Natural killer cell (primary cell): ENCODE results near the gene LHX6. TPM values are rescaled to one million over a fixed set of nuclear protein-coding genes. Genes with fewer than 3 reads are reported as not detected.

ENCODE experiments used
- ATAC-seq, 3 donors: fragments of 150-1000 bp in 2 of 3; fragments of 200-7000 bp in 1 of 3; cut with Tn5 transposase; 1 replicate in 1 of 3; 2 replicates in 2 of 3; pipeline ENCODE4 v1.10.0; 2021; ENCODE audit warnings: mild to moderate bottlenecking in 2 of 3, moderate library complexity in 2 of 3
- DNase-seq, 2 donors: peaks; one replicate each; pipeline versions ENCODE4 v3.0.0 to v3.0.0-alpha.2; 2013 to 2021; ENCODE audit warnings: mixed read lengths in 1 of 2
- H3K27ac ChIP-seq: one replicate; pipeline ENCODE4 v1.5.1; 2013; ENCODE audit warnings: mild to moderate bottlenecking, low read length
- H3K27me3 ChIP-seq: one replicate; pipeline ENCODE4 v1.6.1; 2013; ENCODE audit warnings: low read length; ENCODE audit not compliant: control insufficient read depth, insufficient read depth
- H3K36me3 ChIP-seq: one replicate; pipeline ENCODE4 v1.6.1; 2013; ENCODE audit warnings: low read length; ENCODE audit not compliant: control insufficient read depth, insufficient read depth
- H3K4me1 ChIP-seq: one replicate; pipeline ENCODE4 v1.6.1; 2013; ENCODE audit warnings: low read length; ENCODE audit not compliant: control insufficient read depth, insufficient read depth
- H3K4me3 ChIP-seq: one replicate; pipeline ENCODE4 v1.5.1; 2013; ENCODE audit warnings: low read length
- H3K9me3 ChIP-seq: one replicate; pipeline ENCODE4 v1.6.1; 2013; ENCODE audit warnings: low read length; ENCODE audit not compliant: control insufficient read depth, insufficient read depth
- H3K27ac Mint-ChIP-seq, 2 donors: one replicate each; pipeline ENCODE4 v1.8.0; 2022; ENCODE audit warnings: mild to moderate bottlenecking in 2 of 2, mixed read lengths in 2 of 2, moderate library complexity in 1 of 2
- H3K27me3 Mint-ChIP-seq, 2 donors: one replicate each; pipeline ENCODE4 v1.8.0; 2022; ENCODE audit warnings: low read depth in 2 of 2, mixed read lengths in 2 of 2
- H3K36me3 Mint-ChIP-seq: one replicate; pipeline ENCODE4 v1.8.0; 2022; ENCODE audit warnings: mixed read lengths
- H3K4me1 Mint-ChIP-seq, 2 donors: one replicate each; pipeline ENCODE4 v1.8.0; 2022; ENCODE audit warnings: mixed read lengths in 2 of 2
- H3K4me3 Mint-ChIP-seq: one replicate; pipeline ENCODE4 v1.8.0; 2022; ENCODE audit warnings: mild to moderate bottlenecking, moderate library complexity, mixed read lengths
- H3K9me3 Mint-ChIP-seq, 2 donors: one replicate each; pipeline ENCODE4 v1.8.0; 2022; ENCODE audit warnings: mixed read lengths in 2 of 2
- CTCF ChIP-seq: fragments of 200-600 bp; IDR thresholded peaks from one replicate; pipeline ENCODE4 v1.8.0; 2022; ENCODE audit warnings: antibody characterized with exemption
- WGBS: methylation state at CpG from one replicate; pipeline ENCODE4 v1.1.7; 2013; ENCODE audit warnings: missing lambda C conversion rate; ENCODE audit not compliant: insufficient coverage; 5-methylcytosine and 5-hydroxymethylcytosine counted together
- intact Hi-C: fragments of 100-400 bp; cut with micrococcal nuclease; formaldehyde crosslinking; loops from one replicate; pipeline ENCODE4 v1.14.2; 2022
- total RNA-seq, 4 donors: library from RNA; stranded (reverse); fragments of 120-200 nt in 1 of 4; gene quantifications; one replicate each; pipeline versions ENCODE4 v1.2.3 to v1.2.4, GENCODE V29; 2013 to 2022

LHX6 gene
- total RNA-seq, 3 donors from 2014 or later (not counting 1 experiment from before 2014, with no cell fraction given): not detected

- Histone ChIP-seq H3K4me3 (no peak overlapping the region), H3K27ac (no peak overlapping the region), H3K36me3 (no peaks in the 10 kb centered on the region), H3K9me3 (no peaks in the 10 kb centered on the region), H3K4me1 (no peaks in the 10 kb centered on the region), H3K27me3 (no peaks in the 10 kb centered on the region)
- no peak for DNase-seq
- intact Hi-C loops: no loop called here
- WGBS: 89% methylated on average over 8 of the region's 8 CpGs
- Mint-ChIP-seq H3K4me1 (no peaks in the 10 kb centered on the region), H3K27me3 (no peaks in the 10 kb centered on the region), H3K36me3 (no peaks in the 10 kb centered on the region), H3K4me3 (no peak overlapping the region), H3K27ac (no peak overlapping the region), H3K9me3 (no peaks in the 10 kb centered on the region)
- no peak for TF ChIP-seq CTCF
- no peak for ATAC-seq
These were observed 23.6 kb downstream of the LHX6 start for GRCh38 chr9:122205176-122205575.

GRCh38 chr9:122204491-122204890, 24.3 kb downstream of the LHX6 start:
- ATAC-seq (no peak), DNase-seq (no peak)
- no peaks in the 10 kb centered on the region for H3K36me3 Mint-ChIP-seq
- Histone ChIP-seq H3K36me3 (no peaks in the 10 kb centered on the region), H3K27me3 (no peaks in the 10 kb centered on the region), H3K27ac (no peak overlapping the region), H3K9me3 (no peaks in the 10 kb centered on the region), H3K4me3 (no peak overlapping the region), H3K4me1 (no peaks in the 10 kb centered on the region)
- H3K27ac Mint-ChIP-seq: no peak overlapping the region
- H3K4me3 Mint-ChIP-seq: no peak overlapping the region
- 88% methylated on average over 12 of the region's 12 CpGs for WGBS
- intact Hi-C loops: no loop called here
- TF ChIP-seq CTCF: no peak
- H3K27me3 Mint-ChIP-seq: no peaks in the 10 kb centered on the region
- no peaks in the 10 kb centered on the region for H3K9me3 Mint-ChIP-seq
- H3K4me1 Mint-ChIP-seq: no peaks in the 10 kb centered on the region

GRCh38 chr9:122204055-122204454, 24.7 kb downstream of the LHX6 start:
- Histone ChIP-seq H3K27me3 (no peaks in the 10 kb centered on the region), H3K4me3 (no peak overlapping the region), H3K36me3 (no peaks in the 10 kb centered on the region), H3K4me1 (no peaks in the 10 kb centered on the region), H3K9me3 (no peaks in the 10 kb centered on the region), H3K27ac (no peak overlapping the region)
- DNase-seq (no peak), ATAC-seq (no peak)
- TF ChIP-seq CTCF: no peak
- H3K36me3 Mint-ChIP-seq: no peaks in the 10 kb centered on the region
- H3K4me1 Mint-ChIP-seq: no peaks in the 10 kb centered on the region
- intact Hi-C loops: no loop called here
- 81% methylated on average over 5 of the region's 5 CpGs for WGBS
- H3K27me3 Mint-ChIP-seq: no peaks in the 10 kb centered on the region
- H3K9me3 Mint-ChIP-seq: no peaks in the 10 kb centered on the region
- no peak overlapping the region for H3K4me3 Mint-ChIP-seq
- no peak overlapping the region for H3K27ac Mint-ChIP-seq

GRCh38 chr9:122202111-122202510, 26.6 kb downstream of the LHX6 start:
- Mint-ChIP-seq H3K27me3 (peaks cover under 1 to 3% of the 10 kb centered on the region in 2 donors), H3K9me3 (no peaks in the 10 kb centered on the region), H3K4me3 (no peak overlapping the region), H3K4me1 (no peaks in the 10 kb centered on the region), H3K36me3 (no peaks in the 10 kb centered on the region), H3K27ac (no peak overlapping the region)
- Histone ChIP-seq H3K9me3 (no peaks in the 10 kb centered on the region), H3K27me3 (no peaks in the 10 kb centered on the region), H3K36me3 (no peaks in the 10 kb centered on the region), H3K27ac (no peak overlapping the region), H3K4me1 (no peaks in the 10 kb centered on the region), H3K4me3 (no peak overlapping the region)
- ATAC-seq: no peak
- no peak for TF ChIP-seq CTCF
- WGBS: 85% methylated on average over 3 of the region's 3 CpGs
- intact Hi-C loops: no loop called here
- no peak for DNase-seq
